Trophoblast cell (in vitro differentiated cells and primary cell): Measurements from ENCODE around the gene SMG9.

ENCODE experiments used
- DNase-seq, 2 donors: peaks; one replicate each; pipeline ENCODE4 v3.0.0-alpha.2; 2016
- H2AFZ ChIP-seq: 2 replicates; pipeline ENCODE4 v1.6.1; 2013; ENCODE audit warnings: low read length, moderate library complexity, mild to moderate bottlenecking; ENCODE audit not compliant: insufficient read depth, poor library complexity
- H2AK5ac ChIP-seq: 2 replicates; pipeline ENCODE4 v1.6.1; 2013; ENCODE audit warnings: mild to moderate bottlenecking, low read length
- H2BK120ac ChIP-seq: 2 replicates; pipeline ENCODE4 v1.6.1; 2013; ENCODE audit warnings: low read length, mild to moderate bottlenecking, moderate library complexity; ENCODE audit not compliant: insufficient read depth, poor library complexity
- H2BK12ac ChIP-seq: 2 replicates; pipeline ENCODE4 v1.6.1; 2013; ENCODE audit warnings: mild to moderate bottlenecking, low read length, moderate library complexity
- H2BK5ac ChIP-seq: 2 replicates; pipeline ENCODE4 v1.6.1; 2013; ENCODE audit warnings: low read length, low read depth, moderate library complexity, mild to moderate bottlenecking; ENCODE audit not compliant: poor library complexity
- H3K14ac ChIP-seq: 2 replicates; pipeline ENCODE4 v1.6.1; 2013; ENCODE audit warnings: mild to moderate bottlenecking, low read length
- H3K18ac ChIP-seq: 2 replicates; pipeline ENCODE4 v1.6.1; 2013; ENCODE audit warnings: mild to moderate bottlenecking, low read length
- H3K23ac ChIP-seq: 2 replicates; pipeline ENCODE4 v1.6.1; 2013; ENCODE audit warnings: low read length
- H3K27ac ChIP-seq: 2 replicates; pipeline ENCODE4 v1.5.1; 2013; ENCODE audit warnings: low read depth, mild to moderate bottlenecking, inconsistent platforms, low read length, moderate library complexity
- H3K27me3 ChIP-seq: 2 replicates; pipeline ENCODE4 v1.6.1; 2013; ENCODE audit warnings: inconsistent platforms, mild to moderate bottlenecking, low read length, moderate library complexity; ENCODE audit not compliant: insufficient read depth
- H3K36me3 ChIP-seq, 2 experiments: 1 replicate in 1 of 2; 2 replicates in 1 of 2; pipeline ENCODE4 v1.6.1; 2013; ENCODE audit warnings: low read length in 2 of 2, mild to moderate bottlenecking in 2 of 2, moderate library complexity in 1 of 2; ENCODE audit not compliant: insufficient read depth in 2 of 2, control insufficient read depth in 1 of 2
- H3K4ac ChIP-seq: 2 replicates; pipeline ENCODE4 v1.6.1; 2013; ENCODE audit warnings: low read depth, mild to moderate bottlenecking, low read length, moderate library complexity
- H3K4me1 ChIP-seq, 2 experiments: 1 replicate in 1 of 2; 2 replicates in 1 of 2; pipeline ENCODE4 v1.6.1; 2013; ENCODE audit warnings: low read length in 2 of 2, mild to moderate bottlenecking in 2 of 2, moderate library complexity in 1 of 2; ENCODE audit not compliant: insufficient read depth in 2 of 2, control insufficient read depth in 1 of 2
- H3K4me2 ChIP-seq: 2 replicates; pipeline ENCODE4 v1.6.1; 2013; ENCODE audit warnings: inconsistent platforms, mild to moderate bottlenecking, low read length, moderate library complexity
- H3K4me3 ChIP-seq: 2 replicates; pipeline ENCODE4 v1.5.1; 2013; ENCODE audit warnings: mild to moderate bottlenecking, low read depth, low read length, inconsistent platforms
- H3K79me1 ChIP-seq: one replicate; pipeline ENCODE4 v1.6.1; 2013; ENCODE audit warnings: low read length
- H3K79me2 ChIP-seq: 2 replicates; pipeline ENCODE4 v1.6.1; 2013; ENCODE audit warnings: low read length, mild to moderate bottlenecking; ENCODE audit not compliant: control insufficient read depth, insufficient read depth, poor library complexity
- H3K9ac ChIP-seq: 2 replicates; pipeline ENCODE4 v1.6.1; 2013; ENCODE audit warnings: mild to moderate bottlenecking, low read length
- H3K9me3 ChIP-seq: 2 replicates; pipeline ENCODE4 v1.6.1; 2013; ENCODE audit warnings: low read depth, mild to moderate bottlenecking, control low read depth, inconsistent platforms, low read length; ENCODE audit not compliant: insufficient read depth
- H4K12ac ChIP-seq: 2 replicates; pipeline ENCODE4 v1.6.1; 2013; ENCODE audit warnings: low read depth, mild to moderate bottlenecking, low read length, moderate library complexity
- H4K8ac ChIP-seq: 2 replicates; pipeline ENCODE4 v1.6.1; 2013; ENCODE audit warnings: low read depth, mild to moderate bottlenecking, low read length, moderate library complexity
- H4K91ac ChIP-seq: one replicate; pipeline ENCODE4 v1.6.1; 2013; ENCODE audit warnings: low read depth, mild to moderate bottlenecking, low read length, moderate library complexity
- WGBS: extraction: QIAGEN DNeasy Blood & Tissue Kit; methylation state at CpG from one replicate; pipeline ENCODE4 v1.1.7; 2013; ENCODE audit warnings: missing lambda C conversion rate; ENCODE audit not compliant: insufficient read length, insufficient coverage; ENCODE audit errors: extremely low coverage; 5-methylcytosine and 5-hydroxymethylcytosine counted together

Gene SMG9

DNA sequence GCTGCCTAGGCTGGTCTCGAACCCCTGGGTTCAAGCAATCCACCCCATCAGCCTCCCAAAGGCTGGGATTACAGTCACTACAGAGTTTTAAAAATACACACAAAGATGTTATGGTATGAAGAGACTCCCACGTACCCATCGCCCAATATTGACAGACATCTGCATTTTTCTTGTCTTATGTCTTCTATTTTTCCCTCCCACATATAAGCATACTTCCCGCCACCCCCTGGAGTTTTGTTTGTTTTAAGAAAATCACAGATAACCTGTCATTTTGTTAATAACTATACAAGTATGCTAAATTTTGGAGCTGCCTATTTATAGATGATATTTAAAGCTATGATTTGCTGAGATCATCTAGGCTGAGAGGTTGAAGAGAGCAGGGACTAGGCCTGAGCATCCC, 6.2 kb upstream of the SMG9 start:
- H3K79me1 ChIP-seq, result peaks cover 22% of the 10 kb centered on the region
- H2AFZ ChIP-seq, result no peak overlapping the region
- H3K18ac ChIP-seq, result no peak overlapping the region
- H4K8ac ChIP-seq, result no peak overlapping the region
- H3K14ac ChIP-seq, result no peak overlapping the region
- H2BK5ac ChIP-seq, result peak overlapping the region; percentile 18
- H2AK5ac ChIP-seq, result no peak overlapping the region
- H3K79me2 ChIP-seq, result peaks cover 2% of the 10 kb centered on the region
- no peak overlapping the region for H3K27ac ChIP-seq
- H2BK12ac ChIP-seq, result peak overlapping the region; percentile 57
- peaks cover 12 to 20% of the 10 kb centered on the region in 2 experiments for H3K4me1 ChIP-seq
- H2BK120ac ChIP-seq, result no peak overlapping the region
- peak overlapping the region; percentile 60 for H4K91ac ChIP-seq
- no peaks in the 10 kb centered on the region for H3K27me3 ChIP-seq
- peak overlapping the region; percentile 65 for H3K4ac ChIP-seq
- H3K23ac ChIP-seq, result no peak overlapping the region
- no peak for DNase-seq
- no CpG with 5 or more reads among the region's 4 CpGs for WGBS
- H3K36me3 ChIP-seq, result no peaks in the 10 kb centered on the region
- H3K4me3 ChIP-seq, result no peak overlapping the region
- no peak overlapping the region for H4K12ac ChIP-seq
- no peak overlapping the region for H3K9ac ChIP-seq
- H3K9me3 ChIP-seq, result no peaks in the 10 kb centered on the region
- H3K4me2 ChIP-seq, result no peak overlapping the region

DNA sequence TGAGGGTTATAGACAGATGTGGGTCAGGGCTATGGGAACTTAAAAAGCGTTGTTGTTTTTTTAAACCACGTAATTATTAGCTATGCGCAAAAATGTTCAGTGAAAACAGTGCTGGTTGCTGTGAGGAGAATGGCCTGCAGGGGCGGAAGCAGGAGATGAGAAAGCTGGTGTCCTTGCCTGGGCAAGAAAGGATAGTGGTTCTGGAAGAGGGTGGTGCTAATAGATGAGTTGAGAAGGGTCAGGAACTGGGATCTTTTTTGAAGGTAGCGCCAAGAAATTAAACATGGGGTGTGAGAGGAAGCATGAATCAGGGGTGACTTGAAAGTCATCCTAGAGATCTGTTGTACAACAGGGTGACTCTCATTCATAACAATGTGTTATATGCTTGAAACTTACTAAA, 4.8 kb upstream of the SMG9 start:
- Histone ChIP-seq H3K27ac (peak overlapping the region; percentile 94), H3K4ac (no peak overlapping the region), H2AFZ (no peak overlapping the region), H2BK120ac (no peak overlapping the region), H4K8ac (no peak overlapping the region), H3K23ac (no peak overlapping the region), H3K4me3 (no peak overlapping the region), H3K36me3 (no peaks in the 10 kb centered on the region), H3K4me1 (peaks cover 4 to 12% of the 10 kb centered on the region in 2 experiments), H3K4me2 (no peak overlapping the region), H4K91ac (no peak overlapping the region), H3K18ac (no peak overlapping the region), H3K9ac (no peak overlapping the region), H2BK12ac (no peak overlapping the region), H3K14ac (no peak overlapping the region), H2BK5ac (no peak overlapping the region), H3K79me1 (peaks cover 23% of the 10 kb centered on the region), H3K27me3 (no peaks in the 10 kb centered on the region), H3K9me3 (no peaks in the 10 kb centered on the region), H4K12ac (no peak overlapping the region), H3K79me2 (peaks cover 5% of the 10 kb centered on the region), H2AK5ac (no peak overlapping the region)
- peak in 1 of 2 donors; percentile 89 for DNase-seq
- WGBS, result no CpG with 5 or more reads among the region's 5 CpGs

DNA sequence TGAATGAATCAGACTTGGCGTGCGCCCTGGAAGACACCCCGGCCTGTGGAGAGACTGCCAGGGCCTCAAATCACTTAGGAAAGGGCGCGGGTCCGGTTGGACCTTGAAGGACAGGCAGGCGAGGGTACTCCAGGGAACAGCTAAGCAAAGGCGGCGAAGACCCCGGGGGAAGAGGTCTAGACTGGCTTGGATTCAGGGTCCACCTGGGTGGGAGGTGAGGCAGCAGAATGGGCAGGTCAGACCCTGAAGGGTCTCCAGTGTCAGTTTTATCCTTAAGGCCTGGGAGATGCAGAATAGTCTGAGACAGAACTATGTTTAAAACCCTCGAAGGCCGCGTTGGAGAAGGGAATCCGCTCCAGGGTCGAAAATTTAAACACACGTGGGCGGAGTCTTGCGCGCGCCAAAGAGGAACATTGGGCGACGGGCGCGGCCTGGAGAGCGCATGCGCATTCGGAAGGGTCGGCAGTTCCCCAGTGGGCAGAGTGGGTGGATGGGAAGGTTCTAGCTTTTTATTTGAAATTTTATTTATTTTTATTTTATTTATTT, 567 bp upstream of the SMG9 start:
- peak overlapping the region; percentile 98 for H4K91ac ChIP-seq
- no peak overlapping the region for H3K23ac ChIP-seq
- peaks cover 17 to 20% of the 10 kb centered on the region in 2 experiments for H3K4me1 ChIP-seq
- H2BK5ac ChIP-seq, result peak overlapping the region; percentile 96
- H4K8ac ChIP-seq, result peak overlapping the region; percentile 98
- H2BK12ac ChIP-seq, result peak overlapping the region; percentile 32
- no CpG with 5 or more reads among the region's 28 CpGs for WGBS
- H3K4ac ChIP-seq, result peak overlapping the region; percentile 96
- peak overlapping the region; percentile 80 for H3K9ac ChIP-seq
- peaks cover 35% of the 10 kb centered on the region for H3K79me1 ChIP-seq
- H2AFZ ChIP-seq, result peak overlapping the region; percentile 79
- H3K14ac ChIP-seq, result peak overlapping the region; percentile 98
- peak overlapping the region; percentile 94 for H4K12ac ChIP-seq
- H3K27ac ChIP-seq, result peak overlapping the region; percentile 99
- H2AK5ac ChIP-seq, result peak overlapping the region; percentile 96
- peaks cover 4 to 7% of the 10 kb centered on the region in 2 experiments for H3K36me3 ChIP-seq
- DNase-seq, result peak; percentile 76 to 91
- peak overlapping the region; percentile 81 for H3K4me2 ChIP-seq
- peak overlapping the region; percentile 97 for H2BK120ac ChIP-seq
- peak overlapping the region; percentile 96 for H3K18ac ChIP-seq
- peak overlapping the region; percentile 94 for H3K4me3 ChIP-seq
- H3K27me3 ChIP-seq, result no peaks in the 10 kb centered on the region
- H3K9me3 ChIP-seq, result no peaks in the 10 kb centered on the region
- H3K79me2 ChIP-seq, result peaks cover 10% of the 10 kb centered on the region

DNA sequence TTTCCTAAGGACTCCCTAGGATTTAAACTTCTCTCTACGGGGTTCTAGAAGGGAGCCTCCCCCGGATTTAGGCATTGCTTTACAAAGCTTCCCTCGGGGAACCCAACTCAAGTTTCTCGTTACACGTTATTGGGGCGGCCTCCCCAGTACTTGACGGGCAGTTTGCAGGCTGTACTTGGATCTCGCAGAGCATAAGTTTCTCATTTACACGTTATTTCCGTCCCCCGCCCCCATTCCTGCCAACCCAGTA, 584 bp downstream of the SMG9 start:
- Histone ChIP-seq H2BK120ac (peak overlapping the region; percentile 85), H3K9ac (peak overlapping the region; percentile 91), H4K91ac (peak overlapping the region; percentile 79), H3K14ac (peak overlapping the region; percentile 68), H3K36me3 (peaks cover 8 to 17% of the 10 kb centered on the region in 2 experiments), H4K8ac (peak overlapping the region; percentile 86), H3K4me1 (peaks cover 20 to 27% of the 10 kb centered on the region in 2 experiments), H3K23ac (no peak overlapping the region), H3K4ac (peak overlapping the region; percentile 72), H3K79me1 (peaks cover 35% of the 10 kb centered on the region), H2AK5ac (peak overlapping the region; percentile 32), H3K27me3 (no peaks in the 10 kb centered on the region), H3K27ac (peak overlapping the region; percentile 99), H3K79me2 (peaks cover 10% of the 10 kb centered on the region), H3K18ac (peak overlapping the region; percentile 38), H2AFZ (no peak overlapping the region), H3K4me3 (peak overlapping the region; percentile 74), H2BK12ac (no peak overlapping the region), H2BK5ac (peak overlapping the region; percentile 89), H3K4me2 (peak overlapping the region; percentile 81), H4K12ac (peak overlapping the region; percentile 22), H3K9me3 (no peaks in the 10 kb centered on the region)
- DNase-seq, result no peak
- WGBS, result no CpG with 5 or more reads among the region's 11 CpGs
